ENCODE results near the gene PSMB5.

Gene PSMB5

DNA sequence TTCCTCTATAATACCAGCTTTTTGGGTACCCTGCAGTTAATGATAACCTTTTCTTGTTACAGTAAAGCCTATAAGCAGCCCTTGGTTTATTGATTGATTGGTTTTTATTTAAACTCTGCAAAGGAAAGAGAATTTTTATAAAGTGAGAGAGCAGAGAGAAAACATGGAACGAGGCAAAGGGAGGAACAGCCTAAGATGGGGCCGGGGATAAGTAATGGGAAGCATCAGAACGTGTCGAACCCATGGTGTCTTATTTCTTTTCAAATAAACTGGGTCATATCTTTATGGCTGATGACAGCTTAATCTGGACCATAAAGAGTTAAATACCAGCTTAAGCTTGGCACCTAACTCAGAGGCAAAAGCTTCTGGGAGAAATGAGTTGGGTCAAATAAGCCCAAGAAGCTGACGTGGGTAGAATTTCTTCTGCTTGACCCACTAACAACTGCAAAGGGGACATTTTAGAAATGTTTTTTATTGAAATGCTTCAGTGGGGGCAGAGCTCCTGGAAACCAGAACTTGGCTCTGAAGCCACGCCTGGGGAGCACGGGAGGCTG is 12.7 kb downstream of the PSMB5 start:
- Histone ChIP-seq H3K79me2 (ENCODE audit: insufficient read depth, low read length) (no peaks in the 10 kb centered on the region), H2AFZ (ENCODE audit: low read depth, low read length) (no peak overlapping the region), H3K9ac (ENCODE audit: low read depth, low read length) (no peak overlapping the region), H3K36me3 (ENCODE audit: insufficient read depth, low read length) (peaks cover 25% of the 10 kb centered on the region), H3K27me3 (ENCODE audit: insufficient read depth, low read length, poor library complexity) (no peaks in the 10 kb centered on the region), H3K4me1 (ENCODE audit: insufficient read depth, low read length) (no peaks in the 10 kb centered on the region), H3K4me3 (ENCODE audit: low read depth in 1 of 2, low read length in 2 of 2) (no peak overlapping the region), H4K20me1 (ENCODE audit: insufficient read depth, low read length) (peaks cover 6% of the 10 kb centered on the region; the same call in 1 of the 2 replicates), H3K4me2 (ENCODE audit: insufficient read depth, low read length) (no peak overlapping the region), H3K9me3 (ENCODE audit: insufficient read depth, low read length, severe bottlenecking) (no peaks in the 10 kb centered on the region), H3K27ac (ENCODE audit: low read length) (no peak overlapping the region)
- no peak for TF ChIP-seq EZH2 (IDR thresholded peaks at IDR 0.05; ENCODE audit: borderline replicate concordance, low read depth, low read length, severe bottlenecking)
- TF ChIP-seq, protein P1, sequence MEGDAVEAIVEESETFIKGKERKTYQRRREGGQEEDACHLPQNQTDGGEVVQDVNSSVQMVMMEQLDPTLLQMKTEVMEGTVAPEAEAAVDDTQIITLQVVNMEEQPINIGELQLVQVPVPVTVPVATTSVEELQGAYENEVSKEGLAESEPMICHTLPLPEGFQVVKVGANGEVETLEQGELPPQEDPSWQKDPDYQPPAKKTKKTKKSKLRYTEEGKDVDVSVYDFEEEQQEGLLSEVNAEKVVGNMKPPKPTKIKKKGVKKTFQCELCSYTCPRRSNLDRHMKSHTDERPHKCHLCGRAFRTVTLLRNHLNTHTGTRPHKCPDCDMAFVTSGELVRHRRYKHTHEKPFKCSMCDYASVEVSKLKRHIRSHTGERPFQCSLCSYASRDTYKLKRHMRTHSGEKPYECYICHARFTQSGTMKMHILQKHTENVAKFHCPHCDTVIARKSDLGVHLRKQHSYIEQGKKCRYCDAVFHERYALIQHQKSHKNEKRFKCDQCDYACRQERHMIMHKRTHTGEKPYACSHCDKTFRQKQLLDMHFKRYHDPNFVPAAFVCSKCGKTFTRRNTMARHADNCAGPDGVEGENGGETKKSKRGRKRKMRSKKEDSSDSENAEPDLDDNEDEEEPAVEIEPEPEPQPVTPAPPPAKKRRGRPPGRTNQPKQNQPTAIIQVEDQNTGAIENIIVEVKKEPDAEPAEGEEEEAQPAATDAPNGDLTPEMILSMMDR (IDR thresholded peaks at IDR 0.05; ENCODE audit: borderline replicate concordance, extremely low read depth, low read length, poor library complexity, severe bottlenecking) = no peak
- DNase-seq = no peak
- ATAC-seq (ENCODE audit: insufficient read depth, low read depth) = no peak

DNA sequence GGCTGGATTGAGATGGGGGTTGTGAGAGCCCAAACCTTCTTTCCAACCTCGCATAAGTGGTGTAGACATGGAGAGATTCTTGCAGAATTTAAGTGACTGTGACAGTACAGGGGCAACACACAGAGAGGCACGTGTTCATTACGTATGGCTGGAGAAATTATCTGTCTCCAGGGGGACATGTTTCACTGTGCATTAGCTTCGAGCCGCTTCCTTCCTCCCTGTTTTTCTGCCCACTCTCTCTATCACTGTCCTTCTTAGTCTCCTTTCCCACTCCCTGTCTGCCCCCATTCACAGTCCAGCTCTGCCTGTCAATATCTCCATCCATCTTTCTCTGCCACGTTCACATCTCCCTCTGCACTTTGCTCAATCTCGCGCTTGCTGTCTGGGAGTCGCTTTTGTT is 13.3 kb downstream of the PSMB5 start:
- Histone ChIP-seq H2AFZ (ENCODE audit: low read depth, low read length) (no peak overlapping the region), H3K36me3 (ENCODE audit: insufficient read depth, low read length) (peaks cover 24% of the 10 kb centered on the region)
- TF ChIP-seq, protein P1 (IDR thresholded peaks at IDR 0.05; ENCODE audit: borderline replicate concordance, extremely low read depth, low read length, poor library complexity, severe bottlenecking) = no peak
- TF ChIP-seq EZH2 (IDR thresholded peaks at IDR 0.05; ENCODE audit: borderline replicate concordance, low read depth, low read length, severe bottlenecking) = no peak

DNA sequence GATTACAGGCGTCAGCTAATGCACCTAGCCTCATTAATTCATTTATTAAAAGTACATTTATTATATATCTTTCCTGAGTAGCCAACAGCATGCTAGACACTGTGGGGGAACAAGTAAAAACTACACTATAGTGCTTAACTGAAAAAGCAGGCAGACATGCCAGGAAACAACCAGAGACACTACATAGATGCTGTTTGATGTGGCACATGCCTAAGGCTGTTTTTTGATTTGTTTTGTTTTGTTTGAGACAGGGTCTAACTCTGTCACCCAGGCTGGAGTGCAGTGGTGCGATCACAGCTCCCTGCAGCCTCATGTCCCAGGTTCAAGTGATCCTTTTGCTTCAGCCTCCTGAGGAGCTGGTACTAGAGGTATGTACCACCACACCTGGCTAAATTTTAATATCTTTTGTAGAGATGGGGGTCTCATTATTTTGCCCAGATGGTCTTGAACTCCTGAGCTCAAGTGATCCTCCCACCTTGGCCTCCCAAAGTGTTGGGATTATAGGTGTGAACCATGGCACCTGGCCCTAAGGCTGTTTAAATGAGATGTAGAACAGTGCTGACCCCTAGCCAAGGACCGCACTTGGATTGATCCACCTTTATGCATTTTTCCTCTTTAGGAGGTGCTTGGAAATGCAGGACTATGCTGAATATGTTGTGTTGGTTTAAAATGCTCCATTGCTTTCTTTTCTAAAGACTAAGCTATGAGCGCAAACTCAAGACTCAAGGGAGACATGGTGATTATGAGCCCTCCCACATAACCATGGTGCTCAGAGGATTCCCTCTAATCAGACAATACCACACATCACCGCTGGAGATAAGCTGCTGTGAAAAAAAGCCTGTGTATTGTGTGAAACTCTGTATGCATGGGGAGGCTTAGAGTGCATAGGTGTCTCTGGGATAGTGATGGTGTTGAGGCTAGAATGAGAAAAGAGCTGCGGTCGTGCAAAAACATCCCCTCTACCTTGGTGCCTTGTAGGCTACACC is 14.3 kb downstream of the PSMB5 start:
- H3K4me3 ChIP-seq (ENCODE audit: low read depth in 1 of 2, low read length in 2 of 2) = no peak overlapping the region
- peaks cover 14% of the 10 kb centered on the region for H3K36me3 ChIP-seq (ENCODE audit: insufficient read depth, low read length)
- no peak overlapping the region for H2AFZ ChIP-seq (ENCODE audit: low read depth, low read length)
- H3K79me2 ChIP-seq (ENCODE audit: insufficient read depth, low read length) = no peaks in the 10 kb centered on the region
- no peaks in the 10 kb centered on the region for H3K4me1 ChIP-seq (ENCODE audit: insufficient read depth, low read length)
- no peaks in the 10 kb centered on the region for H3K9me3 ChIP-seq (ENCODE audit: insufficient read depth, low read length, severe bottlenecking)
- ATAC-seq (ENCODE audit: insufficient read depth, low read depth) (no peak), DNase-seq (no peak)
- no peak overlapping the region for H3K27ac ChIP-seq (ENCODE audit: low read length)
- no peak for TF ChIP-seq EZH2 (IDR thresholded peaks at IDR 0.05; ENCODE audit: borderline replicate concordance, low read depth, low read length, severe bottlenecking)
- TF ChIP-seq, protein P1 (IDR thresholded peaks at IDR 0.05; ENCODE audit: borderline replicate concordance, extremely low read depth, low read length, poor library complexity, severe bottlenecking) = no peak
- H3K27me3 ChIP-seq (ENCODE audit: insufficient read depth, low read length, poor library complexity) = no peaks in the 10 kb centered on the region
- peaks cover under 1% of the 10 kb centered on the region; the same call in 1 of the 2 replicates for H4K20me1 ChIP-seq (ENCODE audit: insufficient read depth, low read length)
- H3K9ac ChIP-seq (ENCODE audit: low read depth, low read length) = no peak overlapping the region
- no peak overlapping the region for H3K4me2 ChIP-seq (ENCODE audit: insufficient read depth, low read length)

More for the DNA sequence above, 13.3 kb downstream of the PSMB5 start:
- no peak overlapping the region for H3K4me2 ChIP-seq (ENCODE audit: insufficient read depth, low read length)
- no peaks in the 10 kb centered on the region for H3K4me1 ChIP-seq (ENCODE audit: insufficient read depth, low read length)
- H3K79me2 ChIP-seq (ENCODE audit: insufficient read depth, low read length) = no peaks in the 10 kb centered on the region
- H3K9me3 ChIP-seq (ENCODE audit: insufficient read depth, low read length, severe bottlenecking) = no peaks in the 10 kb centered on the region
- peaks cover 6% of the 10 kb centered on the region; the same call in 1 of the 2 replicates for H4K20me1 ChIP-seq (ENCODE audit: insufficient read depth, low read length)
- no peak overlapping the region for H3K4me3 ChIP-seq (ENCODE audit: low read depth in 1 of 2, low read length in 2 of 2)
- H3K27ac ChIP-seq (ENCODE audit: low read length) = no peak overlapping the region
- no peak overlapping the region for H3K9ac ChIP-seq (ENCODE audit: low read depth, low read length)
- no peak for DNase-seq
- H3K27me3 ChIP-seq (ENCODE audit: insufficient read depth, low read length, poor library complexity) = no peaks in the 10 kb centered on the region
- no peak for ATAC-seq (ENCODE audit: insufficient read depth, low read depth)

Data from DND-41 (cell line).